CD14-positive monocyte (primary cell): ENCODE measurements around the gene MADD. TPM values are rescaled to one million over a fixed set of nuclear protein-coding genes. Genes with fewer than 3 reads are reported as not detected.

Experiments
- DNase-seq, 3 donors: peaks; one replicate each; pipeline ENCODE4 v3.0.0-alpha.2; 2011 to 2022
- H2AFZ ChIP-seq: 2 replicates; pipeline ENCODE4 v1.6.0; 2012; ENCODE audit warnings: mild to moderate bottlenecking, low read depth, low read length, inconsistent platforms; ENCODE audit not compliant: insufficient read depth, poor library complexity, severe bottlenecking
- H3K27ac ChIP-seq, 2 donors: 1 replicate in 1 of 2; 2 replicates in 1 of 2; pipeline ENCODE4 v1.5.1; 2012 to 2013; ENCODE audit warnings: low read length in 2 of 2, control low read depth in 1 of 2, inconsistent platforms in 1 of 2, low read depth in 1 of 2, mild to moderate bottlenecking in 1 of 2
- H3K27me3 ChIP-seq, 2 donors: one replicate each; pipeline versions ENCODE4 v1.6.0 to v1.6.1; 2011 to 2013; ENCODE audit warnings: low read length in 2 of 2; ENCODE audit not compliant: control insufficient read depth in 2 of 2, insufficient read depth in 2 of 2
- H3K36me3 ChIP-seq, 2 donors: replicated peaks in 1 of 2; 1 replicate in 1 of 2; 2 replicates in 1 of 2; pipeline versions ENCODE4 v1.5.1 to v1.6.1; 2012 to 2013; ENCODE audit warnings: low read length in 2 of 2, control low read depth in 1 of 2, inconsistent platforms in 1 of 2, mild to moderate bottlenecking in 1 of 2; ENCODE audit not compliant: insufficient read depth in 2 of 2, control insufficient read depth in 1 of 2
- H3K4me1 ChIP-seq, 2 donors: 1 replicate in 1 of 2; 2 replicates in 1 of 2; pipeline versions ENCODE4 v1.5.1 to v1.6.1; 2012 to 2013; ENCODE audit warnings: low read length in 2 of 2, control low read depth in 1 of 2, inconsistent platforms in 1 of 2, mild to moderate bottlenecking in 1 of 2, moderate library complexity in 1 of 2; ENCODE audit not compliant: insufficient read depth in 2 of 2, control insufficient read depth in 1 of 2
- H3K4me2 ChIP-seq: replicated peaks from 2 replicates; pipeline ENCODE3; 2012; ENCODE audit warnings: low read length, moderate library complexity, mild to moderate bottlenecking; ENCODE audit not compliant: poor library complexity, severe bottlenecking; ENCODE audit errors: extremely low read depth
- H3K4me3 ChIP-seq, 3 experiments: fragments of 200-600 bp in 1 of 3; sonication (generic) in 1 of 3; replicated peaks in 1 of 3; 1 replicate in 2 of 3; 2 replicates in 1 of 3; pipeline ENCODE4 v1.5.1; 2011 to 2013; ENCODE audit warnings: low read length in 3 of 3, mild to moderate bottlenecking in 3 of 3, control low read depth in 2 of 3, low read depth in 2 of 3, inconsistent platforms in 1 of 3, moderate library complexity in 1 of 3
- H3K79me2 ChIP-seq: 2 replicates; pipeline ENCODE4 v1.6.0; 2012; ENCODE audit warnings: mild to moderate bottlenecking, control low read depth, inconsistent platforms, low read length, moderate library complexity; ENCODE audit not compliant: insufficient read depth
- H3K9ac ChIP-seq: 2 replicates; pipeline ENCODE4 v1.6.0; 2017; ENCODE audit warnings: low read length, mild to moderate bottlenecking; ENCODE audit not compliant: insufficient read depth, poor library complexity, severe bottlenecking
- H3K9me3 ChIP-seq, 2 donors: replicated peaks in 1 of 2; 1 replicate in 1 of 2; 2 replicates in 1 of 2; pipeline versions ENCODE4 v1.5.1 to v1.6.1; 2012 to 2013; ENCODE audit warnings: low read length in 2 of 2, control low read depth in 1 of 2; ENCODE audit not compliant: control insufficient read depth in 1 of 2, insufficient read depth in 1 of 2
- H4K20me1 ChIP-seq: 2 replicates; pipeline ENCODE4 v1.6.0; 2012; ENCODE audit warnings: mild to moderate bottlenecking, low read length, control low read depth, moderate library complexity; ENCODE audit not compliant: insufficient read depth
- H3K27ac Mint-ChIP-seq, 7 donors: one replicate each; pipeline ENCODE4 v1.8.0; 2020; ENCODE audit warnings: mild to moderate bottlenecking in 7 of 7, mixed read lengths in 7 of 7, moderate library complexity in 6 of 7, inconsistent platforms in 2 of 7
- H3K27me3 Mint-ChIP-seq, 3 donors: one replicate each; pipeline ENCODE4 v1.8.0; 2021 to 2022; ENCODE audit warnings: low read depth in 3 of 3, mild to moderate bottlenecking in 3 of 3, mixed read lengths in 3 of 3, moderate library complexity in 3 of 3, inconsistent platforms in 1 of 3
- H3K36me3 Mint-ChIP-seq, 2 donors: one replicate each; pipeline ENCODE4 v1.8.0; 2020; ENCODE audit warnings: mixed read lengths in 2 of 2, inconsistent platforms in 1 of 2, mild to moderate bottlenecking in 1 of 2
- H3K4me1 Mint-ChIP-seq: one replicate; pipeline ENCODE4 v1.8.0; 2020; ENCODE audit warnings: mild to moderate bottlenecking, mixed read lengths
- H3K4me3 Mint-ChIP-seq, 2 donors: one replicate each; pipeline ENCODE4 v1.8.0; 2020; ENCODE audit warnings: mild to moderate bottlenecking in 2 of 2, mixed read lengths in 2 of 2, moderate library complexity in 1 of 2
- H3K9me3 Mint-ChIP-seq, 7 donors: one replicate each; pipeline ENCODE4 v1.8.0; 2020 to 2022; ENCODE audit warnings: mixed read lengths in 7 of 7, mild to moderate bottlenecking in 6 of 7, moderate library complexity in 6 of 7, inconsistent platforms in 2 of 7
- WGBS: methylation state at CpG from one replicate; pipeline ENCODE4 v1.1.5; 2013; ENCODE audit warnings: missing lambda C conversion rate; ENCODE audit not compliant: insufficient coverage; 5-methylcytosine and 5-hydroxymethylcytosine counted together
- intact Hi-C, 2 donors: fragments of 100-400 bp; cut with micrococcal nuclease; formaldehyde crosslinking; loops; one replicate each; pipeline versions ENCODE4 v1.15.0 to v1.15.1; 2023
- polyA plus RNA-seq, 3 donors: library from polyadenylated mRNA; depleted of rRNA in 1 of 3; unstranded in 2 of 3; stranded (reverse) in 1 of 3; fragments of 300-500 nt in 2 of 3; fragments of >200 nt in 1 of 3; fragmentation: Illumina TruSeq in 2 of 3; gene quantifications; 1 replicate in 2 of 3; 2 replicates in 1 of 3; pipeline ENCODE4 v1.2.3, GENCODE V29; 2012 to 2021
- TF ChIP-seq, protein P1 (sequence below): fragments of 200-600 bp; IDR thresholded peaks from one replicate; pipeline ENCODE4 v1.8.0; 2022; ENCODE audit warnings: antibody characterized with exemption, mild to moderate bottlenecking

The MADD gene
- polyA plus RNA-seq, 3 donors = 6.4 to 58.1 (median 12.2) TPM

DNA sequence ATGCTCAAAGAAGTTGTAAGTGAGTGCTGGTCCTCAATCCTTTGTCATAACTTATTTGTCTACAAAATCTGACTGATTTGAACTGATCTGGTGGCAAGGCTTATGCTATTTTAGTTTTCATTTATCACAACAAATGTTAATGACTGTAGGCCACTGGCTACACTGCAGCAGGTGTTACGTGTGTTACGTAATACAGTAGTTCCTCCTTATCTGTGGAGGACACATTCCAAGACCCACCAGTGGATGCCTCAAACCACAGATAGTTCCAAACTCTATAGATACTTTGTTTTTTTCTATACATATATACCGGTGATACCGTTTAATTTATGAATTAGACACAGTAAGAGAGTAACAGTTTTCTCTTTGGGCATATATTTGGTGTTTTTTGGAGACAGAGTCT is 7.0 kb downstream of the MADD start:
- Mint-ChIP-seq H3K9me3 (peaks cover 0 to 2% (median 0%) of the 10 kb centered on the region in 7 donors), H3K27ac (peak overlapping the region in 2 of 7 donors; percentile 9 to 77), H3K4me3 (no peak overlapping the region), H3K27me3 (peaks cover 0 to 1% (median 0%) of the 10 kb centered on the region in 3 donors), H3K4me1 (peaks cover 11% of the 10 kb centered on the region), H3K36me3 (peaks cover 72 to 78% of the 10 kb centered on the region in 2 donors)
- WGBS = no CpG with 5 or more reads among the region's 4 CpGs
- peaks cover 72% of the 10 kb centered on the region for H4K20me1 ChIP-seq
- no peak for DNase-seq
- no peak overlapping the region for H2AFZ ChIP-seq
- H3K9ac ChIP-seq = no peak overlapping the region
- H3K9me3 ChIP-seq = no peaks in the 10 kb centered on the region
- no peaks in the 10 kb centered on the region for H3K27me3 ChIP-seq
- H3K4me3 ChIP-seq = no peak overlapping the region
- H3K79me2 ChIP-seq = peaks cover 49% of the 10 kb centered on the region
- peaks cover 4 to 6% of the 10 kb centered on the region in 2 donors for H3K4me1 ChIP-seq
- peak overlapping the region in 1 of 2 donors; percentile 29 for H3K27ac ChIP-seq
- TF ChIP-seq, protein P1, sequence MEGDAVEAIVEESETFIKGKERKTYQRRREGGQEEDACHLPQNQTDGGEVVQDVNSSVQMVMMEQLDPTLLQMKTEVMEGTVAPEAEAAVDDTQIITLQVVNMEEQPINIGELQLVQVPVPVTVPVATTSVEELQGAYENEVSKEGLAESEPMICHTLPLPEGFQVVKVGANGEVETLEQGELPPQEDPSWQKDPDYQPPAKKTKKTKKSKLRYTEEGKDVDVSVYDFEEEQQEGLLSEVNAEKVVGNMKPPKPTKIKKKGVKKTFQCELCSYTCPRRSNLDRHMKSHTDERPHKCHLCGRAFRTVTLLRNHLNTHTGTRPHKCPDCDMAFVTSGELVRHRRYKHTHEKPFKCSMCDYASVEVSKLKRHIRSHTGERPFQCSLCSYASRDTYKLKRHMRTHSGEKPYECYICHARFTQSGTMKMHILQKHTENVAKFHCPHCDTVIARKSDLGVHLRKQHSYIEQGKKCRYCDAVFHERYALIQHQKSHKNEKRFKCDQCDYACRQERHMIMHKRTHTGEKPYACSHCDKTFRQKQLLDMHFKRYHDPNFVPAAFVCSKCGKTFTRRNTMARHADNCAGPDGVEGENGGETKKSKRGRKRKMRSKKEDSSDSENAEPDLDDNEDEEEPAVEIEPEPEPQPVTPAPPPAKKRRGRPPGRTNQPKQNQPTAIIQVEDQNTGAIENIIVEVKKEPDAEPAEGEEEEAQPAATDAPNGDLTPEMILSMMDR = no peak
- intact Hi-C loops = loop anchor here in 1 of 2 donors (10.0 kb wide), 1 partner anchor 88 kb away; no protein-coding TSS in a partner anchor
- no peak overlapping the region for H3K4me2 ChIP-seq
- H3K36me3 ChIP-seq = peaks cover 82 to 84% of the 10 kb centered on the region in 2 donors

DNA sequence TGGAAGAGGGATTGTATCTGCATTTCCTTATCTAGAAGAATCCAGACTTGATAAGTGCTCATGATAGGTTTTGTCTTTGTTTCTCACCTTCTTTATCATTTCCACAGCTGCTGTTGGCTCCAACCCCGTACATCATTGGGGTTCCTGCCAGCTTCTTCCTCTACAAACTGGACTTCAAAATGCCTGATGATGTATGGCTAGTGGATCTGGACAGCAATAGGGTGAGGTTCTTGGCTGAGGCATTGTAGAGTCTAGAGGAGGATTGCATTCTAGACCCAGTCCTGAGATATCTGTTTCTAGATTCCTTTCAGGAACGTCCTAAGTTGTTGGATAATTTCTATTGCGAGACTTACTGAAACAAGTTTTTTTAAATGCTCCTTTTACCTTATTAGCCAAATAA is 8.1 kb downstream of the MADD start:
- H3K27ac Mint-ChIP-seq = peak overlapping the region in 1 of 7 donors; percentile 11
- peaks cover 79 to 87% of the 10 kb centered on the region in 2 donors for H3K36me3 Mint-ChIP-seq
- H3K4me1 Mint-ChIP-seq = no peaks in the 10 kb centered on the region
- peaks cover 0 to 2% (median 0%) of the 10 kb centered on the region in 7 donors for H3K9me3 Mint-ChIP-seq
- Histone ChIP-seq H3K4me3 (no peak overlapping the region), H3K9me3 (no peaks in the 10 kb centered on the region), H3K79me2 (peaks cover 38% of the 10 kb centered on the region), H3K4me1 (no peaks in the 10 kb centered on the region), H4K20me1 (peaks cover 66% of the 10 kb centered on the region), H2AFZ (no peak overlapping the region), H3K36me3 (peaks cover 91 to 93% of the 10 kb centered on the region in 2 donors), H3K27me3 (no peaks in the 10 kb centered on the region), H3K9ac (no peak overlapping the region), H3K4me2 (no peak overlapping the region), H3K27ac (no peak overlapping the region)
- H3K27me3 Mint-ChIP-seq = no peaks in the 10 kb centered on the region
- H3K4me3 Mint-ChIP-seq = no peak overlapping the region
- intact Hi-C loops = loop anchor here in 1 of 2 donors (10.0 kb wide), 1 partner anchor 87 kb away; no protein-coding TSS in a partner anchor
- no CpG with 5 or more reads among the region's 3 CpGs for WGBS
- TF ChIP-seq, protein P1 = no peak
- no peak for DNase-seq
